GM18505 (cell line): Measurements from ENCODE around the gene LGALS3BP.
"Not testable (repeated sequence)": the region's sequence is repeated elsewhere in the genome, so short reads cannot be mapped to it uniquely, and the experiment has no call there.

Source experiments
- ATAC-seq: cut with Tn5 transposase; IDR thresholded peaks from one replicate; pipeline ENCODE4 v1.9.1; 2021; ENCODE audit not compliant: unreplicated experiment
- POLR2A ChIP-seq: IDR thresholded peaks from 4 replicates; pipeline ENCODE4 v1.6.1; 2011; ENCODE audit warnings: borderline replicate concordance; ENCODE audit not compliant: insufficient read depth, insufficient read length; ENCODE audit errors: extremely low read depth

LGALS3BP gene

GRCh38 chr17:78979780-78980623 lies at the start of gene LGALS3BP:
TSS of gene LGALS3BP (minus strand) at chr17:78979923. CDS start at chr17:78977191, 2,732 bp downstream.
- TF ChIP-seq POLR2A = no peak
- no peak for ATAC-seq

GRCh38 chr17:79028496-79029326 lies 49.0 kb upstream of the LGALS3BP start:
- TF ChIP-seq POLR2A = no peak
- ATAC-seq = no peak

- no peak for TF ChIP-seq POLR2A
- ATAC-seq = no peak
These were observed 48.3 kb upstream of the LGALS3BP start for GRCh38 chr17:79027925-79028491.

GRCh38 chr17:79027274-79027924 lies 47.7 kb upstream of the LGALS3BP start:
- ATAC-seq = no peak
- TF ChIP-seq POLR2A = no peak

GRCh38 chr17:79026376-79027273 lies 46.9 kb upstream of the LGALS3BP start:
- no peak for TF ChIP-seq POLR2A
- no peak for ATAC-seq

GRCh38 chr17:79024901-79025737 lies 45.4 kb upstream of the LGALS3BP start:
- no peak for TF ChIP-seq POLR2A
- no peak for ATAC-seq

GRCh38 chr17:79023886-79024771 lies 44.4 kb upstream of the LGALS3BP start, which contains the start of gene C1QTNF1:
TSS of gene C1QTNF1 (plus strand) at chr17:79024169. CDS start at chr17:79043969, 19,800 bp downstream.
- no peak for TF ChIP-seq POLR2A
- no peak for ATAC-seq

- no peak for TF ChIP-seq POLR2A
- ATAC-seq = no peak
These were observed 43.5 kb upstream of the LGALS3BP start for GRCh38 chr17:79023180-79023705.

GRCh38 chr17:79022507-79022991 lies 42.8 kb upstream of the LGALS3BP start:
- no peak for ATAC-seq
- no peak for TF ChIP-seq POLR2A

- ATAC-seq = not testable (repeated sequence)
These were observed 42.2 kb upstream of the LGALS3BP start for GRCh38 chr17:79021929-79022328.
